Stimulated activated CD8-positive, alpha-beta memory T cell treated with anti-CD3 and anti-CD28 coated beads, Interleukin-12 subunit alpha, Interleukin-12 subunit beta, amount 100 ng/mL, for 24 hours (primary cell): ENCODE results near the gene MRPL10.
A peak's percentile ranks its signal among the peaks of the same experiment; 100 is the strongest.

ENCODE experiments used
- DNase-seq: peaks from one replicate; pipeline ENCODE4 v3.0.0-alpha.2; 2020; ENCODE audit errors: extremely low read depth

The MRPL10 gene

GRCh38 chr17:47813512-47814031 is 17.8 kb downstream of the MRPL10 start:
- DNase-seq, result no peak

DNA sequence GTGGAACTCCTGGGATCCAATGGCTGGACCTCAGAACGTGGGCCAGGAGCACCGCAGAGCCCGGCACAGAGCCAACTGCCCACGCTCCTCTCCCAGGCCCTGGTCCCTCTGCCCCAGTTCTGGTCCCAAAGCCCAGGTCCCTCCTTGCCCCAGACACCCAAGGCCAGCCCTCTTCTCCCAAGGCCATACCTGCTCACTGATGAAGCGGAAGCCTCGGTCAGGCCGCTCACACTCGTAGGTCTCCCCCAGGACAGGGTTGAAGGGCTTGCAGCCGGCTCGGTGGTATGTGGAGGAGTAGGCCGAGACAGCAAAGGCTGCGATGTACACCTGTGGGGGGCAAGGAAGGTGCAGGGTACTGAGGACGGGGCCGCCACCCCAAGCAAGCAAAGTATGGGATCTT is 18.3 kb downstream of the MRPL10 start:
- DNase-seq, result no peak

- DNase-seq, result no peak
Measured at GRCh38 chr17:47812146-47812920, 19.0 kb downstream of the MRPL10 start.

- DNase-seq, result no peak
Measured at GRCh38 chr17:47811709-47812108, 19.6 kb downstream of the MRPL10 start.

DNA sequence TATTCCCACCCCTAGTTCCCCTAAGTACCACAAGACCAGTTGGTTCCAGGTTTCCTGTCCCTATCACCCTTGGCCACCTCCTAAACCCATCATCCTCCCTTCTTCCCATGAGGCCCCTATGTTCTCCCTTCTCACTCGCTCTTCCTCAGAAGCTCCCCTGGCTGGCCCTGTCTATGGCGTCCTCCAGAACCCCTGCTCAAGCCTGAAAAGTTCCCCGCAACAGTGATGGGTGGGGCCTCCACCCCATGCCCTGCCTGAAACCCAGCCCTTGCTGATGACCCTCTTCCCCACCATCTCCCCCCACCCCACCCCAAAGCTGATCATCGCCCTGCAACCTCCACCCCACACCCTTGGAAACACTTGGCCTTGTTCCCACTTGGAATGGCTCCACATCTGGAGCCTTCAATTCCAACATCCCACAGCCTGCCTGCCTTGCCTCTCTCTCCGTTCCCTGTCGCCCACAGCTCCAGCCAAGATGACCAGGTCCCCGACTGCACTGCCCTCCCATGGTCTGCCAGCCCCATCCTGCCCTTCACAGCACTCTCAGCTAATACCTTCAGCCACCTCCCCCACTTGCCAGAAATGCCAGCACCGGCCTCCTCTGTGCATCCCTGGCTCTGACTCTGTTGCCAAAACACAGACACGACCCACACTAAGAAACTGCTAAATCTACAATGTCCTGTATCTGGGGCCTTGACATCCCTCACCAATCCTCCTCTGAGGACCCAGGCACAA is 20.3 kb downstream of the MRPL10 start:
- DNase-seq, result no peak

- no peak for DNase-seq
Measured at GRCh38 chr17:47810200-47810821, 21.0 kb downstream of the MRPL10 start.

DNA sequence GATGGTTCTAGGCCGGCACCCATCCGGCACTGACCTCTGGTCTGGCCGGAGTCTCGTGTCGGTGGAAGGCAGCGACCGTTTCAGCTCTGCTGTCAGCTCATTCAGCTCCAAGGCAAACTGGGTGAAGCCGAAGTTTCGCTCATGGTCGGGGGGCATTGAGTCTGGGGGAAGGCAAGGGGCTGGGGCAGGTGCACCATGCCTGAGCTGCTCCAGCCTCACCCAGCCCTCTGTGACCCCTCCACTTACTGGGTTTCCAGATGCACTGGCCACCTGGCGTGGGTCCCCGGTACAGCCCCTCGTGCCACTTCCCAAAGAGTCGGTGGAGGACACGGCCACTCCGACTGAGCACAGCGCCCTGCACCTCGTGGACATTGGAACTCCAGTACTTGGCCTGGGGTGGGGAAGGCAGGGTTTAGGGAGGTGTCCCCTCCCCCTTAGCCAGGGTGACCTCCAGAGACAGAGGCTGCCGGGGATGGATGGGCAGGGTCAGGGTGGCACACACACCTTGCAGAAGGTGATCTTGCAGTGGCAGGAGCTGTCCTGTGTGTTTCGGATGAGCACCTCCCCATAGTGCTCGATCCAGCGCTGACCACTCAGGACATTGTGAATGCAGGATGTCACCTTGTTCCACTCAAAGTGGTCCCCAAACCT is 22.4 kb downstream of the MRPL10 start:
- DNase-seq, result no peak

GRCh38 chr17:47808036-47808829 is 23.1 kb downstream of the MRPL10 start:
- no peak for DNase-seq

- DNase-seq, result no peak
Measured at GRCh38 chr17:47807421-47807820, 23.9 kb downstream of the MRPL10 start.

DNA sequence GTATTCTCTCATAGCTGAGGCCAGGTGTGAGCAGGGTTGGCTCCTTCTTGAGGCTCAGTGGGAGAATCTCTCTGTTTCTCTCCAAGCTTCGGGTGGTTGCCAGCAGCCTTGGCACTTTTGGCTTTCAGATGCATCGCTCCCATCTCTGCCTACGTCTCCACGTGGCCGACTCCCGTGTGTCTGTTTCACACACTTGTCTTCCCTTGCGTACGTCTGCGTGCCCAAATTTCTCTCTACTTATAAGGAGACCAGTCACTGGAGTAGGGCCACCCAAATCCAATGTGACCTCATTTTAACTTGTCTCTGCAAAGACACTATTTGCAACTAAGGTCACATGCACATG is 24.5 kb downstream of the MRPL10 start:
- DNase-seq, result no peak

GRCh38 chr17:47806026-47806912 is 25.1 kb downstream of the MRPL10 start:
- DNase-seq, result no peak

DNA sequence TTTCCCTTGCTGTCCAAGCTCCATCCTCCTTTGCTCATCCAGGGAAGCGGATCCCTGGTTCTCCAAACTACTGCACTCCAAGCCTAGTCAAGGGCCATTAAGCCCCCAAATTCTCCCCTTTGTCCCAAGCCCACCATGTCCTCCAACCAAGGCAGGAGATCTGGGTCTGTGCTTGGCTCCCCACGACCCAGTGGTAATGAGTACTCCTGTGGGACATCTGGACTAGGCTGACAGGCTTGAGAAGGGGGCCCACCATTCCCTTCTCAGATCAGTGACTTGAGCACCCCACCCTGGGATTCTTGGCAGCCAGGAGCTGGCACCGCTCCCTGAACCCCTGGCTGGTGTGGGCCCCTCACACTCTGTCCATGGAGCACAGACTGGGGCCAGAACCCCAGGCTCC is 26.9 kb downstream of the MRPL10 start:
- DNase-seq, result no peak

DNA sequence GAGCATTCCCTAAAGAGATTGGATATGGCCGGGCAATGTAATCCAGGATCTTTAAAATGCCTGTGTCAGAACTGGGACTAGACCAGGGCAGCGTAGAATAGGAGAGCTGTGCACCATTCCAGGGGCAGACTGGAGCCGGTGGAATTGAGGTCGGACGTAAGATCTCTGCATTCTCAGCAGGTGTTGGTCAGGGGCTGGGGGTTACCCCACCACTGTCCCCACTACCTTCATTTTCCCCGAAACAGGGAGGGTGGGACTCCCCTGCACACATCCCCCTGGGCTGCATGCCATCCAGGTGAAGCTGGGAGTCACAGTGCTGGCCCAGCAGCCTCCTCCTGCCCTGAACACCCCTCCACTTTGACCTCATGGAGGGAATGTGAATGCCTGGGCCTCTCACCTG is 27.6 kb downstream of the MRPL10 start:
- no peak for DNase-seq

- DNase-seq, result no peak
Measured at GRCh38 chr17:47803201-47803600, 28.1 kb downstream of the MRPL10 start.

DNA sequence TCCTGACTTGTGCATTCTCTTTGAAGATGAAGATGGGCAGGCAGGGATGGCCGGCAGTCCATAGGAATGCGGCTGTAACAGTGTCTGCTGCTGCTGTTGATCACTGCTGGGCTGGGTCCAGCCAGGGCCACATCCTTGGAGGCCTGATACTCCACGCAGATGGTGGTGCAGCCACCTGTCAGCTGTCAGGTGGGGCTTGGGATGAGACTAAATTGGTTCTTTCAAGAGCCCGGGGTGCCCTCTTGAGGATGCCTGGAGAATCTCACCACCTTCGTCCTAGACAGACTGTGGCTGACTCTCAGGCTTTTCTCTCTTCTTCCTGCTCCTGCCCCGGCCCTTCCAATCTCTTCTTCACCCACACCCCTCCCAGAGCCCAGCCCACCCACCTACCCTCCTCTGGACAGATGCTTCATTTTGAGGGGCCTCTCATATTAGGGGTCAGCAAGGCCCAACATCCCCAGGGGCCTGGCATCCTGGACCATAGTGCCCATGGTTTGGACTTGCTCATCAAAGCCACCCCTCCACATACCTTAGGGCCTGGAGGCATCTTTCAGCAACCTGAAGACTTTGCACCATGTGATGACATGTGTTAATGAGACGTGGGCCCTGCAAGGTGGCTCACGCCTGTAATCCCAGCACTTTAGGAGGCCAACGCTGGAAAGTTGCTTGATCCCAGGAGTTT is 28.9 kb downstream of the MRPL10 start:
- peak; percentile 14 for DNase-seq

GRCh38 chr17:47801906-47802305 is 29.4 kb downstream of the MRPL10 start:
- no peak for DNase-seq

DNA sequence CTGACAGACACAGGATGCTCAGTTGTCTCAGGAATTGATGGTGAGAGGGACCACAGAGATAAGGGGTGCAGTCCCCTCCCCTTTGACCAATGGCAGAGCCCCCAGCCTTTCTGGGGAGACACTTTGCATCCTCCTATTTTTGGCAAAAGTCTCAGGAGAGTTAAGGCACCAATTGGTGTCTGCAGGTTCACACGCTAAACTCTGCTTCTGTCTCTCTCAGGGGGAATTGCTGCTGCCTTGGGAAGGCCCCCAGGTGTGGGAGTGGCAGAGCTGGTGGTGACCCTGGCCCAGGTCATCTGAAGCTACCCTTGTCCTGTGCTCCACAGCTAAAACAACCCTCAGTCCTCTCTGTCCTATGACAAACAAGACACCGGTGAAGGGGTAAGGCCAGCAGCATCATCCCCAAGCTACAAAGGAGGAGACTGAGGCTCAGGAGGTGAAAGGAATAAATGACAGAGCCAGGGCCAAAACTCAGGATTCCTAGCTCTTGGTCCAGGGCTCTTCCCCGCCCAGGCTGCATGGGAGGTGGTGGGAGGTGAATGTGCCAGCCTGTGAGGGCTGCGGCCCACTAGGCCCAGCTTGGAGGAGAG is 30.1 kb downstream of the MRPL10 start:
- DNase-seq, result no peak

- no peak for DNase-seq
Measured at GRCh38 chr17:47800686-47801085, 30.7 kb downstream of the MRPL10 start.

DNA sequence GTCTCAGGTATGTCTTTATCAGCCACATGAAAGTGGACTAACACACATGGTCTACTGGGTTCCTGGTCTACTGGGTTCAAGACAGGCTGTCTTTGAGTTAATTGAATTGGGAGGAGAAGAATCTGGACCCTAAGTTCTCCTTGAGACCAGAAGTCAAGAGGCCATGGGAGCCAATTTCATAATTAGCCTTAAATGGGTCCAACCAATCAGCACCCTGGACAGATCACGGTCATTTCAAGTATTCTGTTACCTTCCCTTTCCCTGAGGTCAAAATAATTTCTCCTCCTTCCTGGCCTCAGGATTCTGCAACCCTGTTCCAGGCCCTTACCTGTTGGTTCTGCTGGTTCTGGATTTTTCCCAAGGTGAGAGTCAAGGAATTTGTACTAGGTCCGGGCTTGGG is 33.5 kb downstream of the MRPL10 start:
- no peak for DNase-seq
